Smooth muscle cell of trachea (primary cell): ENCODE results near the gene ZNF98. TPM values are rescaled to one million over a fixed set of nuclear protein-coding genes. Genes with fewer than 3 reads are reported as not detected.

ENCODE experiments used
- total RNA-seq: library from RNA; depleted of rRNA; stranded (reverse); fragments of >200 nt; gene quantifications from 2 replicates; pipeline ENCODE4 v1.2.1, GENCODE V29; 2014

Gene ZNF98
- total RNA-seq = not detected in 2 replicates

DNA sequence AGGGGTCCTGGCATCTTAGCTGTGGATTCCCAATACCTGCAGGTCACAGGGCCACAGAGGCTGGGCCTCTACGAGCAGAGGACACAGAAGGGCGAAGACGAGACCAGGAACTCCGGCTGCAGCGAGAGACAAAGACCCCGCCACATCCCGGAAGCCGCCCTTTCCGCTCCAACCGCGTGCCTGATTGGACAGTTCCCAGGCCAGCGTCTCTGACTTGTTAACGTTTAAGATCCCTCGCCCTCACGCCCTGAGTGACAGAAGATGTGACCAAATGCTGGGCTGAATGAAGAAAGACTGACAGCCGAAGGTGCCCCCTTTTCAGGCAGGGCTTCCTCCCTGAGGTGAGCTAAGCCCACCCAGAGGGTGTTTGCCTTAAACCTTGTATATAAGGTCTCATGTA lies at the start of gene ZNF98:
Gene ZNF98, minus strand, starts transcription at position 136 of the 400 bp plus-strand sequence. Its CDS starts 122 bp downstream, at position 14.

Other genes starting within 250 kb of the ZNF98 start
- gene ZNF676, start 225.4 kb downstream of the ZNF98 start, total RNA-seq = 0.17 TPM in 1 of 2 replicates, not detected in the other
- gene ZNF729, start 135.9 kb downstream of the ZNF98 start, total RNA-seq = not detected in 2 replicates
- gene ZNF492, start 212.0 kb upstream of the ZNF98 start, total RNA-seq = 0.17 and 0.87 TPM in 2 replicates